Measurements from ENCODE around the gene PKN1.
"Not testable (repeated sequence)": the region's sequence is repeated elsewhere in the genome, so short reads cannot be mapped to it uniquely, and the experiment has no call there.

The PKN1 gene

GRCh38 chr19:14492756-14493337 is 59.7 kb downstream of the PKN1 start:
- DNase-seq = no peak

- no peak for DNase-seq
Measured at GRCh38 chr19:14494411-14494810, 61.3 kb downstream of the PKN1 start.

GRCh38 chr19:14494910-14495671 is 62.0 kb downstream of the PKN1 start:
- no peak for DNase-seq

GRCh38 chr19:14495672-14496028 is 62.5 kb downstream of the PKN1 start:
- no peak for DNase-seq

- DNase-seq = peak; percentile 98
Measured at GRCh38 chr19:14496029-14496833, 63.1 kb downstream of the PKN1 start, which contains the start of gene GIPC1. GIPC1 (minus strand) TSS chr19:14496127; CDS start chr19:14482976, 13,151 bp downstream.

- DNase-seq = no peak
Measured at GRCh38 chr19:14496834-14497227, 63.7 kb downstream of the PKN1 start.

GRCh38 chr19:14497228-14497921 is 64.3 kb downstream of the PKN1 start:
- DNase-seq = no peak

GRCh38 chr19:14502334-14503092 is 69.4 kb downstream of the PKN1 start:
- no peak for DNase-seq

GRCh38 chr19:14503285-14503684 is 70.2 kb downstream of the PKN1 start:
- DNase-seq = no peak

- DNase-seq = not testable (repeated sequence)
Measured at GRCh38 chr19:14504575-14504974, 71.5 kb downstream of the PKN1 start.

- no peak for DNase-seq
Measured at GRCh38 chr19:14505488-14506239, 72.6 kb downstream of the PKN1 start.

- no peak for DNase-seq
Measured at GRCh38 chr19:14507704-14508542, 74.8 kb downstream of the PKN1 start.

- DNase-seq = no peak
Measured at GRCh38 chr19:14510311-14511228, 77.5 kb downstream of the PKN1 start.

- DNase-seq = no peak
Measured at GRCh38 chr19:14511229-14511593, 78.1 kb downstream of the PKN1 start.

- DNase-seq = no peak
Measured at GRCh38 chr19:14512406-14512961, 79.4 kb downstream of the PKN1 start.

- no peak for DNase-seq
Measured at GRCh38 chr19:14514215-14514863, 81.2 kb downstream of the PKN1 start.

- DNase-seq = no peak
Measured at GRCh38 chr19:14515501-14516047, 82.5 kb downstream of the PKN1 start.

GRCh38 chr19:14516048-14516534 is 83.0 kb downstream of the PKN1 start:
- no peak for DNase-seq
